ENCODE measurements around the gene STXBP5L.

- TF ChIP-seq, protein P1, sequence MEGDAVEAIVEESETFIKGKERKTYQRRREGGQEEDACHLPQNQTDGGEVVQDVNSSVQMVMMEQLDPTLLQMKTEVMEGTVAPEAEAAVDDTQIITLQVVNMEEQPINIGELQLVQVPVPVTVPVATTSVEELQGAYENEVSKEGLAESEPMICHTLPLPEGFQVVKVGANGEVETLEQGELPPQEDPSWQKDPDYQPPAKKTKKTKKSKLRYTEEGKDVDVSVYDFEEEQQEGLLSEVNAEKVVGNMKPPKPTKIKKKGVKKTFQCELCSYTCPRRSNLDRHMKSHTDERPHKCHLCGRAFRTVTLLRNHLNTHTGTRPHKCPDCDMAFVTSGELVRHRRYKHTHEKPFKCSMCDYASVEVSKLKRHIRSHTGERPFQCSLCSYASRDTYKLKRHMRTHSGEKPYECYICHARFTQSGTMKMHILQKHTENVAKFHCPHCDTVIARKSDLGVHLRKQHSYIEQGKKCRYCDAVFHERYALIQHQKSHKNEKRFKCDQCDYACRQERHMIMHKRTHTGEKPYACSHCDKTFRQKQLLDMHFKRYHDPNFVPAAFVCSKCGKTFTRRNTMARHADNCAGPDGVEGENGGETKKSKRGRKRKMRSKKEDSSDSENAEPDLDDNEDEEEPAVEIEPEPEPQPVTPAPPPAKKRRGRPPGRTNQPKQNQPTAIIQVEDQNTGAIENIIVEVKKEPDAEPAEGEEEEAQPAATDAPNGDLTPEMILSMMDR (IDR thresholded peaks at IDR 0.05; ENCODE audit: insufficient read depth, low read depth, low read length): no peak
- TF ChIP-seq EZH2 (IDR thresholded peaks at IDR 0.05; ENCODE audit: insufficient read depth, low read length): no peak
Observed at GRCh38 chr3:121018917-121019321, 110.9 kb downstream of the STXBP5L start.

All from astrocyte (in vitro differentiated cells and primary cell).